ENCODE measurements around the gene TAB2. TPM values are rescaled to one million over a fixed set of nuclear protein-coding genes. Genes with fewer than 3 reads are reported as not detected.

The TAB2 gene
- total and polyA plus RNA-seq, 9 of the 15 experiments (the other 6 are each of a cell fraction or from before 2014, with no cell fraction given) = 9.1 to 38.3 (median 18.6) TPM

- TF ChIP-seq MXD1 (CRISPR knock-in tag; IDR thresholded peaks at IDR 0.05; ENCODE audit: borderline replicate concordance, poor library complexity, severe bottlenecking) (no peak), ZFPM2 (CRISPR knock-in tag; IDR thresholded peaks at IDR 0.05) (no peak), CBFA2T2 (conservative IDR thresholded peaks at IDR 0.05) (no peak)
Observed at GRCh38 chr6:149372062-149372461, 54.5 kb downstream of the TAB2 start (continued).

- intact Hi-C loops (cut with micrococcal nuclease) = no loop called here
- Histone ChIP-seq H3K27me3 (ENCODE audit: control insufficient read depth in 2 of 2, insufficient read depth in 2 of 2, low read length in 2 of 2) (no peaks in the 10 kb centered on the region), H3K9me1 (ENCODE audit: control insufficient read depth, insufficient read depth, low read length) (no peaks in the 10 kb centered on the region), H3K4me3 (no peak overlapping the region), H3K4me1 (replicated peaks in 1 of 2; ENCODE audit: control insufficient read depth in 2 of 2, insufficient read depth in 2 of 2, low read length in 2 of 2) (no peaks in the 10 kb centered on the region), H4K20me1 (replicated peaks; ENCODE audit: control insufficient read depth, insufficient read depth, low read length) (no peaks in the 10 kb centered on the region), H3K4me2 (ENCODE audit: insufficient read depth, low read length) (no peak overlapping the region), H2AFZ (ENCODE audit: low read depth, low read length) (no peak overlapping the region), H3K9me3 (replicated peaks; ENCODE audit: control insufficient read depth, insufficient read depth, low read depth, low read length) (no peaks in the 10 kb centered on the region), H3K36me3 (ENCODE audit: control insufficient read depth, insufficient read depth, low read length) (peaks cover 23% of the 10 kb centered on the region), H3K9ac (ENCODE audit: insufficient read depth in 1 of 2, low read depth in 2 of 2, low read length in 2 of 2) (no peak overlapping the region), H3K79me2 (ENCODE audit: control insufficient read depth, insufficient read depth, low read length) (peaks cover 1% of the 10 kb centered on the region; the same call in 1 of the 3 replicates), H3K27ac (ENCODE audit: extremely low read depth, low read depth, low read length) (no peak overlapping the region)
- in situ Hi-C loops (cut with MboI) = no loop called here
- ATAC-seq (no peak), DNase-seq (ENCODE audit: extremely low read depth in 1 of 4, low spot score in 3 of 4) (no peak), FAIRE-seq (no peak)
- WGBS (ENCODE audit: insufficient coverage, low coverage, missing lambda C conversion rate) = 95% methylated on average over 2 of the region's 2 CpGs
- ChIA-PET CTCF (ENCODE audit: low intra/inter-chr PET ratio) (no interaction called here), POLR2A (interaction anchor here (1.0 kb wide), 1 partner anchor 14 kb away, joined by 3 read pairs; no protein-coding TSS in a partner anchor)
- no TSS peak for BruUV-seq (replicated peaks)
- TF ChIP-seq ZNF24 (IDR thresholded peaks at IDR 0.05) (peak; percentile 34; the same call in 1 of the 2 replicates), GATA2 (CRISPR knock-in tag; IDR thresholded peaks at IDR 0.05) (no peak)
Observed at GRCh38 chr6:149373511-149373910, 56.0 kb downstream of the TAB2 start.
